Measurements from ENCODE around the gene HAS3.

Gene HAS3

GRCh38 chr16:69084289-69084688, 21.2 kb upstream of the HAS3 start:
- H3K27ac ChIP-seq (ENCODE audit: low read depth, low read length) = no peak overlapping the region
- no peak overlapping the region for H3K4me3 ChIP-seq (ENCODE audit: insufficient read depth, low read length, poor library complexity, severe bottlenecking)
- H3F3A ChIP-seq (ENCODE audit: insufficient read depth) = no peaks in the 10 kb centered on the region
- TF ChIP-seq EZH2phosphoT487 (conservative IDR thresholded peaks at IDR 0.05; ENCODE audit: low read length) = no peak
- H3K9me2 ChIP-seq (replicated peaks; ENCODE audit: insufficient read depth, low read length) = no peaks in the 10 kb centered on the region
- H3K36me3 ChIP-seq (ENCODE audit: low read length) = no peaks in the 10 kb centered on the region
- H2AFZ ChIP-seq (ENCODE audit: low read depth, low read length, severe bottlenecking) = no peak overlapping the region
- no peaks in the 10 kb centered on the region for H3K27me3 ChIP-seq (ENCODE audit: low read length)
- no peaks in the 10 kb centered on the region for H3K9me3 ChIP-seq (ENCODE audit: insufficient read depth, low read length)
- no peaks in the 10 kb centered on the region for H4K20me1 ChIP-seq (ENCODE audit: low read depth, low read length)
- no peak overlapping the region for H3K4me2 ChIP-seq (ENCODE audit: low read depth, low read length, poor library complexity, severe bottlenecking)
- H3K79me2 ChIP-seq (ENCODE audit: insufficient read depth, low read length) = no peaks in the 10 kb centered on the region
- H3K9ac ChIP-seq (ENCODE audit: low read length) = no peak overlapping the region

GRCh38 chr16:69085032-69085695, 20.3 kb upstream of the HAS3 start:
- Histone ChIP-seq H3K27ac (ENCODE audit: low read depth, low read length) (no peak overlapping the region), H3K9me3 (ENCODE audit: insufficient read depth, low read length) (no peaks in the 10 kb centered on the region), H3K9ac (ENCODE audit: low read length) (no peak overlapping the region), H3K9me2 (replicated peaks; ENCODE audit: insufficient read depth, low read length) (no peaks in the 10 kb centered on the region), H3K36me3 (ENCODE audit: low read length) (no peaks in the 10 kb centered on the region), H3K4me3 (ENCODE audit: insufficient read depth, low read length, poor library complexity, severe bottlenecking) (no peak overlapping the region), H3K27me3 (ENCODE audit: low read length) (no peaks in the 10 kb centered on the region), H3K79me2 (ENCODE audit: insufficient read depth, low read length) (no peaks in the 10 kb centered on the region), H4K20me1 (ENCODE audit: low read depth, low read length) (no peaks in the 10 kb centered on the region), H3F3A (ENCODE audit: insufficient read depth) (no peaks in the 10 kb centered on the region), H3K4me2 (ENCODE audit: low read depth, low read length, poor library complexity, severe bottlenecking) (no peak overlapping the region), H2AFZ (ENCODE audit: low read depth, low read length, severe bottlenecking) (no peak overlapping the region)
- no peak for TF ChIP-seq EZH2phosphoT487 (conservative IDR thresholded peaks at IDR 0.05; ENCODE audit: low read length)
- no peak for TF ChIP-seq CTCF (IDR thresholded peaks at IDR 0.05; ENCODE audit: insufficient read depth, low read length, poor library complexity, severe bottlenecking)

- Histone ChIP-seq H3F3A (ENCODE audit: insufficient read depth) (no peaks in the 10 kb centered on the region), H3K4me3 (ENCODE audit: insufficient read depth, low read length, poor library complexity, severe bottlenecking) (no peak overlapping the region), H2AFZ (ENCODE audit: low read depth, low read length, severe bottlenecking) (no peak overlapping the region), H3K9ac (ENCODE audit: low read length) (no peak overlapping the region), H3K27ac (ENCODE audit: low read depth, low read length) (no peak overlapping the region), H3K79me2 (ENCODE audit: insufficient read depth, low read length) (no peaks in the 10 kb centered on the region), H3K4me2 (ENCODE audit: low read depth, low read length, poor library complexity, severe bottlenecking) (no peak overlapping the region), H3K9me2 (replicated peaks; ENCODE audit: insufficient read depth, low read length) (no peaks in the 10 kb centered on the region), H3K36me3 (ENCODE audit: low read length) (no peaks in the 10 kb centered on the region), H3K27me3 (ENCODE audit: low read length) (no peaks in the 10 kb centered on the region), H4K20me1 (ENCODE audit: low read depth, low read length) (no peaks in the 10 kb centered on the region), H3K9me3 (ENCODE audit: insufficient read depth, low read length) (no peaks in the 10 kb centered on the region)
- TF ChIP-seq EZH2phosphoT487 (conservative IDR thresholded peaks at IDR 0.05; ENCODE audit: low read length) = no peak
- TF ChIP-seq CTCF (IDR thresholded peaks at IDR 0.05; ENCODE audit: insufficient read depth, low read length, poor library complexity, severe bottlenecking) = no peak
Measured at GRCh38 chr16:69087161-69087581, 18.3 kb upstream of the HAS3 start.

- Histone ChIP-seq H3K4me2 (ENCODE audit: low read depth, low read length, poor library complexity, severe bottlenecking) (no peak overlapping the region), H3F3A (ENCODE audit: insufficient read depth) (no peaks in the 10 kb centered on the region), H3K27me3 (ENCODE audit: low read length) (no peaks in the 10 kb centered on the region), H3K9me2 (replicated peaks; ENCODE audit: insufficient read depth, low read length) (no peaks in the 10 kb centered on the region), H2AFZ (ENCODE audit: low read depth, low read length, severe bottlenecking) (no peak overlapping the region), H3K9me3 (ENCODE audit: insufficient read depth, low read length) (no peaks in the 10 kb centered on the region), H3K27ac (ENCODE audit: low read depth, low read length) (no peak overlapping the region), H3K36me3 (ENCODE audit: low read length) (no peaks in the 10 kb centered on the region), H3K4me3 (ENCODE audit: insufficient read depth, low read length, poor library complexity, severe bottlenecking) (no peak overlapping the region), H3K9ac (ENCODE audit: low read length) (no peak overlapping the region), H4K20me1 (ENCODE audit: low read depth, low read length) (no peaks in the 10 kb centered on the region), H3K79me2 (ENCODE audit: insufficient read depth, low read length) (no peaks in the 10 kb centered on the region)
- no peak for TF ChIP-seq CTCF (IDR thresholded peaks at IDR 0.05; ENCODE audit: insufficient read depth, low read length, poor library complexity, severe bottlenecking)
- TF ChIP-seq EZH2phosphoT487 (conservative IDR thresholded peaks at IDR 0.05; ENCODE audit: low read length) = no peak
Measured at GRCh38 chr16:69088684-69089083, 16.8 kb upstream of the HAS3 start.

Measured in SU-DHL-6 (cell line).